ENCODE data around the gene CFAP99. TPM values are rescaled to one million over a fixed set of nuclear protein-coding genes. Genes with fewer than 3 reads are reported as not detected.

The CFAP99 gene
- total RNA-seq, 1 experiment from 2014 or later, result 0.33 TPM

DNA sequence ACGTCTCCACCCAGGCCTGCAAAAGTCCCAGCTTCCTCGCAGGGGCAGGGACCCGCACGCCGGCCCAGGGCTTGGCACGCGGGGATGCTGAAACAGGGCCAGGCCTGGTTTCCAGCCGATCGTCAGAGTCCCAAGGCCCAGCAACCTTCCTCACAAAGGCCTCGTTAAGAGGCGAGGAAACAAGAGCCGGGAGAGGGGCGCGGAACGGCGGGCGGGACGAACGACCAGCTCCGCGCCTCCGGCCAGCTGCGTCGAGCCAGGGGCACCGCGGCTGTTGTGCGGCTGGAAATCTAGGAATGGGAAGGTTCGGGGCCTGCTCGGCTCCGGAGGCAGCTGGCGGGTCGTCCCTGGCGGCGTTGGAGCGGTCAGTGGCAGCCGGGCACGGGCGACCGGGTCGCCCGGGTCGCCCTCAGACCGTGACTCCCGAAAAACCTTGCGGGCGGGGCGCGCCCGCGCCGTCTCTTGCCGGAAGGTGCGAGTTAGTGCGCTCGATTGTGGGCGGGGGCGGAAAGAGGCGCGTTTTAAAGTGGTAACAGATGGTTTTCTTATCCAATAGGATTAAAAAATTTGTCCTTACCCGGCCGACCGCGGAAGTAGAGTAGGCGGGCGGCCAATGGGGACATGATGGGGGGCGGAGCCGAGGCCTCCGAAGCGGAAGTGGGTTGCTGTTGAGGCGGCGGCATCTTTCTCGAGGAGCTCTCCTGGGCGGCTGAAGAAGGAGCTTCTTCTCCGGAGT, 49.9 kb downstream of the CFAP99 start, which contains the start of gene RNF4:
TSS of gene RNF4 (plus strand) at position 651 of the 736 bp plus-strand sequence. CDS start 21,388 bp downstream, outside the sequence.
- ChIA-PET CTCF (interaction anchor here (0.7 kb wide), 1 partner anchor 20 kb away, joined by 4 read pairs; no protein-coding TSS in a partner anchor), POLR2A (interaction anchor here (0.6 kb wide), 1 partner anchor 56 kb away, joined by 4 read pairs; no protein-coding TSS in a partner anchor)
- DNase-seq (ENCODE audit: low read depth, low spot score), result peak; percentile 67
- TF ChIP-seq, protein P1, sequence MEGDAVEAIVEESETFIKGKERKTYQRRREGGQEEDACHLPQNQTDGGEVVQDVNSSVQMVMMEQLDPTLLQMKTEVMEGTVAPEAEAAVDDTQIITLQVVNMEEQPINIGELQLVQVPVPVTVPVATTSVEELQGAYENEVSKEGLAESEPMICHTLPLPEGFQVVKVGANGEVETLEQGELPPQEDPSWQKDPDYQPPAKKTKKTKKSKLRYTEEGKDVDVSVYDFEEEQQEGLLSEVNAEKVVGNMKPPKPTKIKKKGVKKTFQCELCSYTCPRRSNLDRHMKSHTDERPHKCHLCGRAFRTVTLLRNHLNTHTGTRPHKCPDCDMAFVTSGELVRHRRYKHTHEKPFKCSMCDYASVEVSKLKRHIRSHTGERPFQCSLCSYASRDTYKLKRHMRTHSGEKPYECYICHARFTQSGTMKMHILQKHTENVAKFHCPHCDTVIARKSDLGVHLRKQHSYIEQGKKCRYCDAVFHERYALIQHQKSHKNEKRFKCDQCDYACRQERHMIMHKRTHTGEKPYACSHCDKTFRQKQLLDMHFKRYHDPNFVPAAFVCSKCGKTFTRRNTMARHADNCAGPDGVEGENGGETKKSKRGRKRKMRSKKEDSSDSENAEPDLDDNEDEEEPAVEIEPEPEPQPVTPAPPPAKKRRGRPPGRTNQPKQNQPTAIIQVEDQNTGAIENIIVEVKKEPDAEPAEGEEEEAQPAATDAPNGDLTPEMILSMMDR (IDR thresholded peaks at IDR 0.05), result no peak
- TF ChIP-seq TCF7L2 (IDR thresholded peaks at IDR 0.05; ENCODE audit: low read depth, low read length) (no peak), SIN3A (IDR thresholded peaks at IDR 0.05; ENCODE audit: borderline replicate concordance, insufficient read depth, low read depth, low read length) (peak; percentile 66; the same call in 1 of the 2 replicates), POLR2AphosphoS5 (IDR thresholded peaks at IDR 0.05; ENCODE audit: low read depth, low read length) (peak; percentile 80)
- TF ChIP-seq, protein P2, sequence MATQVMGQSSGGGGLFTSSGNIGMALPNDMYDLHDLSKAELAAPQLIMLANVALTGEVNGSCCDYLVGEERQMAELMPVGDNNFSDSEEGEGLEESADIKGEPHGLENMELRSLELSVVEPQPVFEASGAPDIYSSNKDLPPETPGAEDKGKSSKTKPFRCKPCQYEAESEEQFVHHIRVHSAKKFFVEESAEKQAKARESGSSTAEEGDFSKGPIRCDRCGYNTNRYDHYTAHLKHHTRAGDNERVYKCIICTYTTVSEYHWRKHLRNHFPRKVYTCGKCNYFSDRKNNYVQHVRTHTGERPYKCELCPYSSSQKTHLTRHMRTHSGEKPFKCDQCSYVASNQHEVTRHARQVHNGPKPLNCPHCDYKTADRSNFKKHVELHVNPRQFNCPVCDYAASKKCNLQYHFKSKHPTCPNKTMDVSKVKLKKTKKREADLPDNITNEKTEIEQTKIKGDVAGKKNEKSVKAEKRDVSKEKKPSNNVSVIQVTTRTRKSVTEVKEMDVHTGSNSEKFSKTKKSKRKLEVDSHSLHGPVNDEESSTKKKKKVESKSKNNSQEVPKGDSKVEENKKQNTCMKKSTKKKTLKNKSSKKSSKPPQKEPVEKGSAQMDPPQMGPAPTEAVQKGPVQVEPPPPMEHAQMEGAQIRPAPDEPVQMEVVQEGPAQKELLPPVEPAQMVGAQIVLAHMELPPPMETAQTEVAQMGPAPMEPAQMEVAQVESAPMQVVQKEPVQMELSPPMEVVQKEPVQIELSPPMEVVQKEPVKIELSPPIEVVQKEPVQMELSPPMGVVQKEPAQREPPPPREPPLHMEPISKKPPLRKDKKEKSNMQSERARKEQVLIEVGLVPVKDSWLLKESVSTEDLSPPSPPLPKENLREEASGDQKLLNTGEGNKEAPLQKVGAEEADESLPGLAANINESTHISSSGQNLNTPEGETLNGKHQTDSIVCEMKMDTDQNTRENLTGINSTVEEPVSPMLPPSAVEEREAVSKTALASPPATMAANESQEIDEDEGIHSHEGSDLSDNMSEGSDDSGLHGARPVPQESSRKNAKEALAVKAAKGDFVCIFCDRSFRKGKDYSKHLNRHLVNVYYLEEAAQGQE (IDR thresholded peaks at IDR 0.05; ENCODE audit: insufficient read depth in 1 of 2, low read depth in 2 of 2, low read length in 1 of 2), result 0 out of 4 replicates have a peak, but pooled peaks of 1 of the 2 experiments have one; percentile 12
- BruUV-seq (replicated peaks), result no TSS peak
- H3K27ac ChIP-seq (ENCODE audit: low read length), result peak within 1 kb of the TSS; percentile 94
- intact Hi-C loops (cut with micrococcal nuclease; ENCODE audit: unreplicated experiment), result no loop called here
- peaks cover 7% of the 10 kb centered on the region; the same call in 1 of the 2 replicates for H3K4me1 ChIP-seq (ENCODE audit: control insufficient read depth, insufficient read depth, low read length)
- peaks cover 19% of the 10 kb centered on the region for H3K36me3 ChIP-seq (ENCODE audit: control insufficient read depth, insufficient read depth, low read length)
- no peaks in the 10 kb centered on the region for H3K9me3 ChIP-seq (ENCODE audit: control insufficient read depth, insufficient read depth, low read depth, low read length)
- ATAC-seq, result peak; percentile 90
- in situ Hi-C loops (cut with HindIII; ENCODE audit: low pct_unique_long_range_greater_than_20kb, low sequenced_read_pairs), result no loop called here
- peak within 1 kb of the TSS; percentile 88 to 93 for H3K4me3 ChIP-seq (ENCODE audit: low read depth in 2 of 2, low read length in 2 of 2)
- H3K27me3 ChIP-seq (ENCODE audit: control insufficient read depth, insufficient read depth, low read length), result no peaks in the 10 kb centered on the region

DNA sequence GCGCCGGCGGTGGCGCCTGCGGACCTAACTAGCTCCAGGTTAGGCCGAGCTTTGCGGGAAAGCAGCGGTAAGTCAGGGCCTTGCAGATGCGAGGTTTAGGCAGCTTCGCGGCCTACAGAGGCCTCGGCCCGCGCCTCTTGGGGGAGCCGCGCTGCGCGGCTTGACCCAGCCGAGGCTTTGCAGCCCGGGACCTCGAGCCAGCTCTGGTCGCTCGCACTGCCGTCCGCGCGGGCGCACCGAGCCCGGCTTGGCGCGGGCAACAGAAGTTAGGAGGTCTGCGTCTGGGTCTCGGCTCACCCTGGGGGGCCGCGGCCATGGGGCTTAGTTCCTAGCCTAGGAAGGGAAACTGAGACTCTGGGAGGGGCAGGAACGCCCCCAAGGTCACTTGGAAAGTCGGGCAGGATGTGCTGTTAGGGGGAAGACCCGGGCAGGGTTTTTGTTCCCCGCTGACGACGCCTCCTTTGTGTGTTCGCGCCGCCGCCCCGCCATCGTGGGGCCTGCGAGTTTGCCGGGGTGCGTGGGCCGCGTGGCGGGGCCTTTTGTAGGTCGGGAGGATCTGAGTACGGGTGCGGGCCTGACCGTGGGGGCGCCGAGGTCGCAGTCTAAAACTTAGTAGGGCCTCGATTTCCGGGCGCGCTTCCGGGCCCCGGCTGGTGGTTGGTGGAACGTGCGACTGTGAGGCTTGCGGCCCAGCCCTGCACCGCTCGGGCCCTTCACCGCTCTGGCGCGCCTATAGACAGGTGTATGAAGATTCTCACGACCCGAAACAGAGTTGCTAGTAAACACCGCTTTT, 50.6 kb downstream of the CFAP99 start:
- H3K9me3 ChIP-seq (ENCODE audit: control insufficient read depth, insufficient read depth, low read depth, low read length), result no peaks in the 10 kb centered on the region
- intact Hi-C loops (cut with micrococcal nuclease; ENCODE audit: unreplicated experiment) (no loop called here), in situ Hi-C loops (cut with HindIII; ENCODE audit: low pct_unique_long_range_greater_than_20kb, low sequenced_read_pairs) (no loop called here)
- H3K27ac ChIP-seq (ENCODE audit: low read length), result peak overlapping the region; percentile 93
- ATAC-seq, result peak; percentile 69
- no TSS peak for BruUV-seq (replicated peaks)
- ChIA-PET POLR2A (interaction anchor here (0.6 kb wide), 1 partner anchor 55 kb away, joined by 4 read pairs; no protein-coding TSS in a partner anchor), CTCF (interaction anchor here (0.7 kb wide), 1 partner anchor 20 kb away, joined by 4 read pairs; no protein-coding TSS in a partner anchor)
- TF ChIP-seq SIN3A (IDR thresholded peaks at IDR 0.05; ENCODE audit: borderline replicate concordance, insufficient read depth, low read depth, low read length) (no peak), POLR2AphosphoS5 (IDR thresholded peaks at IDR 0.05; ENCODE audit: low read depth, low read length) (no peak; the same call in 1 of the 2 replicates), TCF7L2 (IDR thresholded peaks at IDR 0.05; ENCODE audit: low read depth, low read length) (no peak)
- TF ChIP-seq, protein P2 (IDR thresholded peaks at IDR 0.05; ENCODE audit: insufficient read depth in 1 of 2, low read depth in 2 of 2, low read length in 1 of 2), result 0 out of 4 replicates have a peak, but pooled peaks of 1 of the 2 experiments have one; percentile 5
- TF ChIP-seq, protein P1 (IDR thresholded peaks at IDR 0.05), result no peak
- no peak for DNase-seq (ENCODE audit: low read depth, low spot score)
- peak overlapping the region; percentile 88 to 93 for H3K4me3 ChIP-seq (ENCODE audit: low read depth in 2 of 2, low read length in 2 of 2)
- no peaks in the 10 kb centered on the region for H3K27me3 ChIP-seq (ENCODE audit: control insufficient read depth, insufficient read depth, low read length)
- peaks cover 7% of the 10 kb centered on the region; the same call in 1 of the 2 replicates for H3K4me1 ChIP-seq (ENCODE audit: control insufficient read depth, insufficient read depth, low read length)
- H3K36me3 ChIP-seq (ENCODE audit: control insufficient read depth, insufficient read depth, low read length), result peaks cover 19% of the 10 kb centered on the region

Data from Panc1 (cell line).